ENCODE measurements around the gene TAAR2.

DNA sequence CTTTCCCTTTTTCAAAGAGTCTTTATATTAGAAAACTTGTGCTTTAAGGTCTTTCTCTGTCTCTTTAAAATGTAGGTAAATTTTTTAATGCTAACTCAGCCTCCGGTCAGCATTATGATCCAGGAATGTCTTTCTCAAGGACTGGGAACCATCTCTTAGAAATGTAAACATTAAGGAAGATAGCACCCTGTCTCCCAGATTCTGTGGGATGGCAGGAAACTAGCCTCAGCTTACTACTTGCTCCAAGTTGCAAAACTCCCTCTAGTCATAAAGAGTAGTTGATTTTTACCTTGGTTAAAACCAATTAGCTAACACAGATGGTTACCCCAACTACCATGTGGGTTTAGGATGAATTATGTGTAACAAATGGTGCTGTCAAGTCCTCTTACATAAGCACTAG is 39.6 kb upstream of the TAAR2 start:
- TF ChIP-seq, protein P1, sequence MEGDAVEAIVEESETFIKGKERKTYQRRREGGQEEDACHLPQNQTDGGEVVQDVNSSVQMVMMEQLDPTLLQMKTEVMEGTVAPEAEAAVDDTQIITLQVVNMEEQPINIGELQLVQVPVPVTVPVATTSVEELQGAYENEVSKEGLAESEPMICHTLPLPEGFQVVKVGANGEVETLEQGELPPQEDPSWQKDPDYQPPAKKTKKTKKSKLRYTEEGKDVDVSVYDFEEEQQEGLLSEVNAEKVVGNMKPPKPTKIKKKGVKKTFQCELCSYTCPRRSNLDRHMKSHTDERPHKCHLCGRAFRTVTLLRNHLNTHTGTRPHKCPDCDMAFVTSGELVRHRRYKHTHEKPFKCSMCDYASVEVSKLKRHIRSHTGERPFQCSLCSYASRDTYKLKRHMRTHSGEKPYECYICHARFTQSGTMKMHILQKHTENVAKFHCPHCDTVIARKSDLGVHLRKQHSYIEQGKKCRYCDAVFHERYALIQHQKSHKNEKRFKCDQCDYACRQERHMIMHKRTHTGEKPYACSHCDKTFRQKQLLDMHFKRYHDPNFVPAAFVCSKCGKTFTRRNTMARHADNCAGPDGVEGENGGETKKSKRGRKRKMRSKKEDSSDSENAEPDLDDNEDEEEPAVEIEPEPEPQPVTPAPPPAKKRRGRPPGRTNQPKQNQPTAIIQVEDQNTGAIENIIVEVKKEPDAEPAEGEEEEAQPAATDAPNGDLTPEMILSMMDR (IDR thresholded peaks at IDR 0.05): no peak
- TF ChIP-seq POLR2A (IDR thresholded peaks at IDR 0.05): no peak
